Measurements from ENCODE around the gene SIGLEC1.

GRCh38 chr20:3685341-3685740 is 27.1 kb downstream of the SIGLEC1 start:
- no peak for TF ChIP-seq CTCF (IDR thresholded peaks at IDR 0.05)
- no peak for TF ChIP-seq POLR2A (IDR thresholded peaks at IDR 0.05)
- TF ChIP-seq EP300 (IDR thresholded peaks at IDR 0.05): no peak
